Measurements from ENCODE around the gene SINHCAF.

GRCh38 chr12:31301311-31301710 is 24.6 kb downstream of the SINHCAF start:
- TF ChIP-seq CTCF (IDR thresholded peaks at IDR 0.05; ENCODE audit: low read depth, low read length, missing input control) = no peak
- TF ChIP-seq ATF3 (IDR thresholded peaks at IDR 0.05) = no peak

Data from liver (tissue), 3 donors.